GM12878 (cell line): ENCODE data around the gene TOP1. TPM values are rescaled to one million over a fixed set of nuclear protein-coding genes. Genes with fewer than 3 reads are reported as not detected.

Experiments
- ATAC-seq: fragments of 200-7000 bp; cut with Tn5 transposase; 3 replicates; pipeline ENCODE4 v1.9.1; 2020; ENCODE audit warnings: mild to moderate bottlenecking, moderate library complexity
- BruUV-seq: library from RNA; stranded (reverse); fragments of 400-500 nt; replicated peaks from 2 replicates; lab custom pipeline; 2021; lab: Mats Ljungman, UMichigan
- CTCF ChIA-PET: fragments of 300-600 bp; sonication (Branson Sonifier 250); formaldehyde crosslinking; extraction: SDS; loops from one replicate; lab custom pipeline; 2021; ENCODE audit warnings: inconsistent platforms; lab: Yijun Ruan, JAX
- POLR2A ChIA-PET: fragments of 350-600 bp; formaldehyde crosslinking; extraction: SDS; loops from one replicate; lab custom pipeline; 2021; ENCODE audit warnings: inconsistent platforms; lab: Charles Lee
- RAD21 ChIA-PET: fragments of 300-600 bp; sonication (Branson Sonifier 250); formaldehyde crosslinking; loops from one replicate; lab custom pipeline; 2023; ENCODE audit warnings: antibody characterized with exemption; ENCODE audit not compliant: unreplicated experiment; lab: Charles Lee
- SMC1A ChIA-PET: fragments of 300-600 bp; sonication (Branson Sonifier 250); formaldehyde crosslinking; loops from one replicate; lab custom pipeline; 2023; ENCODE audit not compliant: unreplicated experiment, uncharacterized antibody; lab: Charles Lee
- DNase-seq: peaks from one replicate; pipeline ENCODE4 v3.0.0-alpha.2; 2011; ENCODE audit warnings: low read depth, low spot score
- FAIRE-seq: peaks from 3 replicates; lab custom pipeline; 2011; peaks lifted over from hg19 to GRCh38; lab: Jason Lieb, UNC
- H2AFZ ChIP-seq: 2 replicates; pipeline ENCODE4 v1.6.0; 2011; ENCODE audit warnings: low read depth, low read length, control low read depth; ENCODE audit not compliant: control insufficient read depth
- H3K27ac ChIP-seq: 2 replicates; pipeline ENCODE4 v1.5.1; 2011; ENCODE audit warnings: control low read depth; ENCODE audit not compliant: control insufficient read depth, insufficient read depth
- H3K27me3 ChIP-seq, 2 experiments: replicated peaks in 1 of 2; 2 replicates each; pipeline versions ENCODE4 v1.6.0 to v1.6.1; 2011; ENCODE audit warnings: low read length in 1 of 2; ENCODE audit not compliant: control insufficient read depth in 2 of 2, insufficient read depth in 2 of 2
- H3K36me3 ChIP-seq, 2 experiments: 2 replicates each; pipeline ENCODE4 v1.5.1; 2011; ENCODE audit warnings: low read length in 1 of 2; ENCODE audit not compliant: control insufficient read depth in 2 of 2, insufficient read depth in 2 of 2
- H3K4me1 ChIP-seq: 2 replicates; pipeline ENCODE4 v1.6.1; 2011; ENCODE audit warnings: mild to moderate bottlenecking, low read length, moderate library complexity, mixed read lengths; ENCODE audit not compliant: control insufficient read depth, insufficient read depth
- H3K4me2 ChIP-seq: 2 replicates; pipeline ENCODE4 v1.6.0; 2011; ENCODE audit warnings: control low read depth; ENCODE audit not compliant: control insufficient read depth, insufficient read depth
- H3K4me3 ChIP-seq: fragments of 200-600 bp; sonication (generic); 2 replicates; pipeline ENCODE4 v1.5.1; 2016
- H3K79me2 ChIP-seq: 2 replicates; pipeline ENCODE4 v1.6.0; 2011; ENCODE audit warnings: low read length; ENCODE audit not compliant: control insufficient read depth, insufficient read depth
- H3K9ac ChIP-seq: 2 replicates; pipeline ENCODE4 v1.8.0; 2011; ENCODE audit warnings: low read length, control low read depth, mixed read lengths; ENCODE audit not compliant: control insufficient read depth, insufficient read depth
- H3K9me3 ChIP-seq: replicated peaks from 3 replicates; pipeline ENCODE4 v1.5.1; 2011; ENCODE audit warnings: mild to moderate bottlenecking, low read length; ENCODE audit not compliant: control insufficient read depth, insufficient read depth
- H4K20me1 ChIP-seq: 2 replicates; pipeline ENCODE4 v1.6.0; 2011; ENCODE audit not compliant: control insufficient read depth, insufficient read depth
- BACH1 ChIP-seq: fragments of 450-650 bp; IDR thresholded peaks from 2 replicates; pipeline ENCODE4 v1.6.1; 2017; ENCODE audit warnings: mild to moderate bottlenecking, borderline replicate concordance
- CREM ChIP-seq: IDR thresholded peaks from 2 replicates; pipeline ENCODE4 v1.6.1; 2014; ENCODE audit warnings: antibody characterized with exemption, low read depth
- SIX5 ChIP-seq: IDR thresholded peaks from 2 replicates; pipeline ENCODE4 v1.6.1; 2011; ENCODE audit warnings: mild to moderate bottlenecking, low read depth, low read length, moderate library complexity; ENCODE audit not compliant: severe bottlenecking
- STAT1 ChIP-seq: fragments of 450-650 bp; conservative IDR thresholded peaks from 2 replicates; pipeline ENCODE4 v1.6.1; 2014; ENCODE audit warnings: antibody characterized with exemption, mild to moderate bottlenecking
- WGBS: methylation state at CpG from one replicate; pipeline ENCODE4 v1.1.6; 2016; ENCODE audit warnings: low lambda C conversion rate; ENCODE audit not compliant: insufficient replicate concordance, insufficient coverage; ENCODE audit errors: missing lambda C conversion rate; 5-methylcytosine and 5-hydroxymethylcytosine counted together
- in situ Hi-C: fragments of 300-500 bp; cut with MboI; formaldehyde crosslinking; loops from 9 replicates; pipeline ENCODE4 v1.14.3; 2018; ENCODE audit warnings: mixed read lengths
- intact Hi-C: fragments of 100-400 bp; cut with micrococcal nuclease; formaldehyde crosslinking; loops from one replicate; pipeline ENCODE4 v1.14.2; 2022; ENCODE audit not compliant: unreplicated experiment
- polyA plus RNA-seq, 11 experiments: library from polyadenylated mRNA; depleted of rRNA in 4 of 11; unstranded in 6 of 11; stranded (reverse) in 5 of 11; fragments of >200 nt; fragmentation: Nextera tagmentation in 4 of 11; fragmentation: Illumina TruSeq in 1 of 11; extraction: Ambion mirVana in 4 of 11; extraction: Trizol in 1 of 11; gene quantifications; 1 replicate in 1 of 11; 2 replicates in 10 of 11; pipeline versions ENCODE4 v1.2.1 to v1.2.3, GENCODE V29; 2011 to 2016; ENCODE audit warnings: inconsistent platforms in 2 of 11, missing spikeins in 2 of 11, low read depth in 1 of 11
- total RNA-seq, 4 experiments: library from RNA; depleted of rRNA in 3 of 4; stranded (reverse); fragments of >200 nt in 3 of 4; fragmentation: Illumina TruSeq in 1 of 4; extraction: Trizol in 1 of 4; gene quantifications; 2 replicates each; pipeline versions ENCODE4 v1.2.1 to v1.2.3, GENCODE V29; 2013 to 2021
- TF ChIP-seq, protein P1 (sequence below): fragments of 450-650 bp; IDR thresholded peaks from 2 replicates; pipeline ENCODE4 v1.6.1; 2017; ENCODE audit warnings: borderline replicate concordance
- TF ChIP-seq, protein P2 (sequence below): IDR thresholded peaks from 2 replicates; pipeline ENCODE4 v1.6.1; 2012; ENCODE audit warnings: low read length, inconsistent platforms

TOP1 gene
- total and polyA plus RNA-seq, 10 of the 15 experiments (the other 5 are each of a cell fraction or from before 2014, with no cell fraction given): 21.5 to 128 (median 47.3) TPM

DNA sequence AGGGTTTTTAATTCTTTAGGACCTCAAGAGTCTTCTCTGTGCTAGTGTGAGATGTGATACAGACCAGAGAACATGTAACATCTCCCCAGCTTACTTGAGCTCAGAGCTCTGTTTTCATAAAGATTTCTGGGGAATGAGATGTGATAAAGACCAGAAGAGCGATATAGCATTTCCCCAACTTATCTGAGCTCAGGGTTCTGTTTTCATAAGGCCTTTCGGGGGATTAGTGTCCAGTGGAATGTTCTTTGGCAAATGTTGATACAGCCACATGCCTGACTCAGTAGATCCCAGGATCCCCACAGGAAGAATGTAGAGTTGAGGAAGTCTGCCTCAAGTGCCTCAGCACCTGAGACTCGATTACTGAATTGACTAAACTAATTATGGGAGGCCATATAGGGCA is 18.7 kb upstream of the TOP1 start:
- Histone ChIP-seq H3K79me2 (no peaks in the 10 kb centered on the region), H3K9me3 (no peaks in the 10 kb centered on the region; the same call in 2 of the 3 replicates), H2AFZ (no peak overlapping the region), H3K4me3 (no peak overlapping the region), H3K27ac (no peak overlapping the region), H3K27me3 (no peaks in the 10 kb centered on the region), H3K4me1 (peaks cover 44% of the 10 kb centered on the region), H3K36me3 (no peaks in the 10 kb centered on the region), H4K20me1 (no peaks in the 10 kb centered on the region), H3K9ac (no peak overlapping the region), H3K4me2 (no peak overlapping the region)
- RAD21 ChIA-PET: interaction anchor here (0.7 to 8.6 kb wide), 6 partner anchors 17 to 52 kb away, joined by 3 to 187 read pairs (median 8); no protein-coding TSS in a partner anchor
- CTCF ChIA-PET: interaction anchor here (0.7 to 11.1 kb wide), 5 partner anchors 12 to 1137 kb away, joined by 3 to 256 read pairs (median 3); no protein-coding TSS in a partner anchor
- BruUV-seq: no TSS peak
- in situ Hi-C loops: no loop called here
- TF ChIP-seq, protein P1, sequence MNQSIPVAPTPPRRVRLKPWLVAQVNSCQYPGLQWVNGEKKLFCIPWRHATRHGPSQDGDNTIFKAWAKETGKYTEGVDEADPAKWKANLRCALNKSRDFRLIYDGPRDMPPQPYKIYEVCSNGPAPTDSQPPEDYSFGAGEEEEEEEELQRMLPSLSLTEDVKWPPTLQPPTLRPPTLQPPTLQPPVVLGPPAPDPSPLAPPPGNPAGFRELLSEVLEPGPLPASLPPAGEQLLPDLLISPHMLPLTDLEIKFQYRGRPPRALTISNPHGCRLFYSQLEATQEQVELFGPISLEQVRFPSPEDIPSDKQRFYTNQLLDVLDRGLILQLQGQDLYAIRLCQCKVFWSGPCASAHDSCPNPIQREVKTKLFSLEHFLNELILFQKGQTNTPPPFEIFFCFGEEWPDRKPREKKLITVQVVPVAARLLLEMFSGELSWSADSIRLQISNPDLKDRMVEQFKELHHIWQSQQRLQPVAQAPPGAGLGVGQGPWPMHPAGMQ: no peak
- TF ChIP-seq STAT1 (no peak), CREM (no peak), BACH1 (no peak), SIX5 (no peak)
- TF ChIP-seq, protein P2, sequence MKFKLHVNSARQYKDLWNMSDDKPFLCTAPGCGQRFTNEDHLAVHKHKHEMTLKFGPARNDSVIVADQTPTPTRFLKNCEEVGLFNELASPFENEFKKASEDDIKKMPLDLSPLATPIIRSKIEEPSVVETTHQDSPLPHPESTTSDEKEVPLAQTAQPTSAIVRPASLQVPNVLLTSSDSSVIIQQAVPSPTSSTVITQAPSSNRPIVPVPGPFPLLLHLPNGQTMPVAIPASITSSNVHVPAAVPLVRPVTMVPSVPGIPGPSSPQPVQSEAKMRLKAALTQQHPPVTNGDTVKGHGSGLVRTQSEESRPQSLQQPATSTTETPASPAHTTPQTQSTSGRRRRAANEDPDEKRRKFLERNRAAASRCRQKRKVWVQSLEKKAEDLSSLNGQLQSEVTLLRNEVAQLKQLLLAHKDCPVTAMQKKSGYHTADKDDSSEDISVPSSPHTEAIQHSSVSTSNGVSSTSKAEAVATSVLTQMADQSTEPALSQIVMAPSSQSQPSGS: no peak
- ATAC-seq (no peak), DNase-seq (no peak), FAIRE-seq (no peak)
- intact Hi-C loops: no loop called here
- 98% methylated on average over 3 of the region's 3 CpGs for WGBS
- SMC1A ChIA-PET: interaction anchor here (1.2 to 10.3 kb wide), 6 partner anchors 10 to 36 kb away, joined by 3 to 333 read pairs (median 32); partner anchors contain the start of gene TOP1
- POLR2A ChIA-PET: interaction anchor here (0.7 to 6.1 kb wide), 3 partner anchors 19 to 36 kb away, joined by 3 to 106 read pairs (median 15); no protein-coding TSS in a partner anchor
